ENCODE data around the gene KIAA0319L.

Gene KIAA0319L

DNA sequence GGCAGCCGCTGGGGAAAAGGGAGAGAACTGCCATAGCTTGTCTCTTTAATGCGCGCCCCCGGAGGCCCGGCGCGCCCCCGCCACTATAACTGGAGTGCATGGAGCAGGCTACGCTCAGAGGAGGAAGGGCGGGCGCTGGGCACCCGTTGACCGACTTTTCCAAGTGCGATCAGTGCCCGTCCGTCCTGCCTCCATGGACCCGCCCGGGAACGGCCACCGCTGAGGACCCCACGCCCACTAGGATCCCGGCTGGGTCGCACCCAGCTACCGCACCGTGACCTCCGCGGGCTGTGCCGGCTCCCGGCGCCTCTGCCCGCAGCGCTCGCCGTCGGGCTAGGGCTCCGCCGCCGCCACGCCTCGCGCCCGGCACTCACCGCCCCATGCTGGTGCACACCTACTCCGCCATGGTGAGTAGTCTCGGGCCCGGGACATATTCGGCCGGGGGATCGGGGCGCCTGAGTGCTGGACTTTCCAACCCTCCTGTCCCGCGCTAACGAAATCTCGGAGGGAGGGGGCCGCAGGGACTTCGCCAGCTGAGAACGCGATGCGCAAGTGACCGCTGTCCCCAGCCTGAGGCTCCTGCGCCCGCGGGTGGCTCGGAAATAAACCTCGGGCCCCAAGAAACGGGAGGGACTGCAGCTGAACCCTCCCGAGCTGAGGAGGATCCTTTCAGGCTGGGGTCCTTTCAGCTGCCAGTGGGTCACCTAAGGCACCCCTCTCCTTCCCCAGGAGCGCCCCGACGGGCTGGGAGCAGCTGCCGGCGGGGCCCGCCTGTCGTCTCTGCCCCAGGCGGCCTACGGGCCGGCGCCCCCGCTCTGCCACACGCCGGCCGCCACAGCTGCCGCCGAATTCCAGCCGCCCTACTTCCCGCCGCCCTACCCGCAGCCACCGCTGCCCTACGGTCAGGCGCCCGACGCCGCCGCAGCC is 16.3 kb upstream of the KIAA0319L start, which contains the start of gene TFAP2E:
TSS of gene TFAP2E (plus strand) at position 117 of the 927 bp plus-strand sequence. CDS start at position 381, 264 bp downstream.
- no peak within 1 kb of the TSS for H2BK120ac ChIP-seq (ENCODE audit: low read depth, low read length)
- no peaks in the 10 kb centered on the region for H3K79me1 ChIP-seq (replicated peaks; ENCODE audit: low read length, poor library complexity, severe bottlenecking)
- H3K4me3 ChIP-seq (ENCODE audit: insufficient read depth in 1 of 2, low read depth in 1 of 2, low read length in 2 of 2) = peak within 1 kb of the TSS; percentile 53 to 69
- no peak within 1 kb of the TSS for H2BK5ac ChIP-seq (ENCODE audit: low read depth, low read length, poor library complexity, severe bottlenecking)
- H3K4me2 ChIP-seq (ENCODE audit: low read length, poor library complexity, severe bottlenecking) = peak within 1 kb of the TSS; percentile 68
- no peak within 1 kb of the TSS for H2BK15ac ChIP-seq (ENCODE audit: low read depth, poor library complexity, severe bottlenecking)
- H3K4ac ChIP-seq (ENCODE audit: low read depth in 1 of 2, low read length in 2 of 2) = no peak within 1 kb of the TSS
- H3K9ac ChIP-seq (ENCODE audit: low read length) = no peak within 1 kb of the TSS
- DNase-seq = peak; percentile 46
- H3K27ac ChIP-seq (ENCODE audit: low read length, poor library complexity, severe bottlenecking) = no peak within 1 kb of the TSS
- H3K9me3 ChIP-seq (ENCODE audit: control insufficient read depth, low read length) = no peaks in the 10 kb centered on the region
- H2AFZ ChIP-seq (ENCODE audit: low read depth, low read length) = no peak within 1 kb of the TSS
- H3K4me1 ChIP-seq (ENCODE audit: control insufficient read depth, insufficient read depth, low read depth, low read length) = peaks cover 22% of the 10 kb centered on the region
- WGBS = 4% methylated on average over 90 of the region's 95 CpGs
- peak within 1 kb of the TSS in 1 of 2 experiments; percentile 74 for H3K23ac ChIP-seq (ENCODE audit: low read length in 2 of 2)
- no peak within 1 kb of the TSS for H2BK12ac ChIP-seq (ENCODE audit: low read length in 2 of 2)
- H2AK5ac ChIP-seq (ENCODE audit: low read length, severe bottlenecking) = no peak within 1 kb of the TSS
- H4K8ac ChIP-seq (ENCODE audit: low read length) = peak within 1 kb of the TSS; percentile 38
- H3K14ac ChIP-seq (ENCODE audit: low read length in 2 of 2) = no peak within 1 kb of the TSS
- peaks cover 0 to 4% of the 10 kb centered on the region in 2 experiments for H3K36me3 ChIP-seq (ENCODE audit: control insufficient read depth in 1 of 2, insufficient read depth in 2 of 2, low read depth in 1 of 2, low read length in 2 of 2)
- H4K91ac ChIP-seq (ENCODE audit: low read length) = no peak within 1 kb of the TSS
- H3K18ac ChIP-seq (ENCODE audit: low read depth in 1 of 2, low read length in 2 of 2) = no peak within 1 kb of the TSS
- peaks cover 65 to 70% of the 10 kb centered on the region in 2 experiments for H3K27me3 ChIP-seq (ENCODE audit: control insufficient read depth in 1 of 2, insufficient read depth in 1 of 2, low read length in 2 of 2)

- WGBS = 97% methylated on average over 2 of the region's 2 CpGs
- no peak overlapping the region for H2BK120ac ChIP-seq (ENCODE audit: low read depth, low read length)
- peaks cover 2 to 3% of the 10 kb centered on the region in 2 experiments for H3K36me3 ChIP-seq (ENCODE audit: control insufficient read depth in 1 of 2, insufficient read depth in 2 of 2, low read depth in 1 of 2, low read length in 2 of 2)
- H3K23ac ChIP-seq (ENCODE audit: low read length in 2 of 2) = no peak overlapping the region
- H2BK5ac ChIP-seq (ENCODE audit: low read depth, low read length, poor library complexity, severe bottlenecking) = no peak overlapping the region
- no peak overlapping the region for H2BK15ac ChIP-seq (ENCODE audit: low read depth, poor library complexity, severe bottlenecking)
- no peak overlapping the region for H2BK12ac ChIP-seq (ENCODE audit: low read length in 2 of 2)
- no peak overlapping the region for H3K9ac ChIP-seq (ENCODE audit: low read length)
- no peak overlapping the region for H3K4me3 ChIP-seq (ENCODE audit: insufficient read depth in 1 of 2, low read depth in 1 of 2, low read length in 2 of 2)
- no peak for DNase-seq
- H4K8ac ChIP-seq (ENCODE audit: low read length) = no peak overlapping the region
- H4K91ac ChIP-seq (ENCODE audit: low read length) = no peak overlapping the region
- H3K79me1 ChIP-seq (replicated peaks; ENCODE audit: low read length, poor library complexity, severe bottlenecking) = no peaks in the 10 kb centered on the region
- no peak overlapping the region for H3K4ac ChIP-seq (ENCODE audit: low read depth in 1 of 2, low read length in 2 of 2)
- no peak overlapping the region for H3K14ac ChIP-seq (ENCODE audit: low read length in 2 of 2)
- no peaks in the 10 kb centered on the region for H3K9me3 ChIP-seq (ENCODE audit: control insufficient read depth, low read length)
- H3K27me3 ChIP-seq (ENCODE audit: control insufficient read depth in 1 of 2, insufficient read depth in 1 of 2, low read length in 2 of 2) = peaks cover 53 to 63% of the 10 kb centered on the region in 2 experiments
- no peak overlapping the region for H3K4me2 ChIP-seq (ENCODE audit: low read length, poor library complexity, severe bottlenecking)
- H3K4me1 ChIP-seq (ENCODE audit: control insufficient read depth, insufficient read depth, low read depth, low read length) = peaks cover 18% of the 10 kb centered on the region
- H3K27ac ChIP-seq (ENCODE audit: low read length, poor library complexity, severe bottlenecking) = no peak overlapping the region
- H2AFZ ChIP-seq (ENCODE audit: low read depth, low read length) = no peak overlapping the region
- no peak overlapping the region for H2AK5ac ChIP-seq (ENCODE audit: low read length, severe bottlenecking)
- H3K18ac ChIP-seq (ENCODE audit: low read depth in 1 of 2, low read length in 2 of 2) = no peak overlapping the region
Measured at GRCh38 chr1:35572296-35572695, 15.1 kb upstream of the KIAA0319L start.

DNA sequence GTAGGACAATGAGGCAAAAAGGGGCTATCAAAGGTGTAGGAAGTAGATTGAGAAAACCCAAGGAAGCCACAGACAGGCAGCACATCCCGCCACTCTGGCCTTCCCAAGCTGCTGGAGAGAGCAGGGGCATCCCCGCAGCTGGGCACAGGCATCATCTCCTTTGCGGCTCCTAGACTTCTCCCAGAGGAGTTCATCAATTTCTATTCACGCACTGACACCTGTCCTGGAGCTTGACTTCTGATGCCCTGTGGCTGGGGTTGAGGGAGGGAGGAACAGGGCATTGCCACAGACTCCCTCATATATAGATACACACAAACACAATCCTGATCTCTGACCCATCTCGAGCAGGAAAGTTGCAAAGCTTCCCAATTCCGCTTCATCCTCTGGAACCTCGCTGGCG is 14.1 kb upstream of the KIAA0319L start:
- H2BK120ac ChIP-seq (ENCODE audit: low read depth, low read length) = no peak overlapping the region
- peaks cover 15% of the 10 kb centered on the region for H3K4me1 ChIP-seq (ENCODE audit: control insufficient read depth, insufficient read depth, low read depth, low read length)
- no peak overlapping the region for H3K23ac ChIP-seq (ENCODE audit: low read length in 2 of 2)
- no peak overlapping the region for H3K27ac ChIP-seq (ENCODE audit: low read length, poor library complexity, severe bottlenecking)
- H2BK5ac ChIP-seq (ENCODE audit: low read depth, low read length, poor library complexity, severe bottlenecking) = no peak overlapping the region
- no peak overlapping the region for H3K9ac ChIP-seq (ENCODE audit: low read length)
- no peak overlapping the region for H3K14ac ChIP-seq (ENCODE audit: low read length in 2 of 2)
- H3K9me3 ChIP-seq (ENCODE audit: control insufficient read depth, low read length) = no peaks in the 10 kb centered on the region
- no peak overlapping the region for H3K4me2 ChIP-seq (ENCODE audit: low read length, poor library complexity, severe bottlenecking)
- no peak overlapping the region for H2BK15ac ChIP-seq (ENCODE audit: low read depth, poor library complexity, severe bottlenecking)
- H3K27me3 ChIP-seq (ENCODE audit: control insufficient read depth in 1 of 2, insufficient read depth in 1 of 2, low read length in 2 of 2) = peaks cover 44 to 55% of the 10 kb centered on the region in 2 experiments
- peaks cover 7 to 12% of the 10 kb centered on the region in 2 experiments for H3K36me3 ChIP-seq (ENCODE audit: control insufficient read depth in 1 of 2, insufficient read depth in 2 of 2, low read depth in 1 of 2, low read length in 2 of 2)
- no peak overlapping the region for H3K18ac ChIP-seq (ENCODE audit: low read depth in 1 of 2, low read length in 2 of 2)
- no peak overlapping the region for H4K91ac ChIP-seq (ENCODE audit: low read length)
- no peak overlapping the region for H3K4ac ChIP-seq (ENCODE audit: low read depth in 1 of 2, low read length in 2 of 2)
- H3K4me3 ChIP-seq (ENCODE audit: insufficient read depth in 1 of 2, low read depth in 1 of 2, low read length in 2 of 2) = no peak overlapping the region
- no peaks in the 10 kb centered on the region for H3K79me1 ChIP-seq (replicated peaks; ENCODE audit: low read length, poor library complexity, severe bottlenecking)
- H4K8ac ChIP-seq (ENCODE audit: low read length) = no peak overlapping the region
- no peak overlapping the region for H2AK5ac ChIP-seq (ENCODE audit: low read length, severe bottlenecking)
- 64% methylated on average over 6 of the region's 8 CpGs for WGBS
- H2AFZ ChIP-seq (ENCODE audit: low read depth, low read length) = no peak overlapping the region
- DNase-seq = no peak
- no peak overlapping the region for H2BK12ac ChIP-seq (ENCODE audit: low read length in 2 of 2)

DNA sequence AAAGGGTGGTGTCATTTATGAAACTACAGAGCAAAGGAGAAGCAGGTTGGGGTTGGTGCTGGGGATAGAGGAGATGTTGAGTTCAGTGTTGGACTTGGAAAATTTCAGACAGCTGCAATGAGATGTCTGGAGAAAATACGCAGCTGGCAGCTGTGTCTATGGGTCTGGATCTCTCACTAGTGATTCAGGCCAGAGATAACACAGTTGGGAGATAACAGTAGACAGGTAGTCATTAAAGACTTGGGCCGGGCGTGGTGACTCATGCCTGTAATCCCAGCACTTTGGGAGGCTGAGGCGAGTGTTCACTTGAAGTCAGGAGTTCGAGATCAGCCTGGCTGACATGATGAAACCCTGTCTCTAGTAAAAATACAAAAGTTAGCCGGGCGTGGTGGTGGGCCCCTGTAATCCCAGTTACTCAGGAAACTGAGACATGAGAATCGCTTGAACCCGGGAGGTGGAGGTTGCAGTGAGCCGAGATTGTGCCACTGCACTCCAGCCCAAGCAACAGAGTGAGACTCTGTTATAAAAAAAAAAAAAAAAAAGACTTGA is 13.5 kb upstream of the KIAA0319L start:
- H2BK12ac ChIP-seq (ENCODE audit: low read length in 2 of 2) = no peak overlapping the region
- H4K91ac ChIP-seq (ENCODE audit: low read length) = no peak overlapping the region
- H3K18ac ChIP-seq (ENCODE audit: low read depth in 1 of 2, low read length in 2 of 2) = no peak overlapping the region
- H3K4me2 ChIP-seq (ENCODE audit: low read length, poor library complexity, severe bottlenecking) = no peak overlapping the region
- no peak overlapping the region for H3K14ac ChIP-seq (ENCODE audit: low read length in 2 of 2)
- no peak overlapping the region for H2AFZ ChIP-seq (ENCODE audit: low read depth, low read length)
- H3K27ac ChIP-seq (ENCODE audit: low read length, poor library complexity, severe bottlenecking) = no peak overlapping the region
- peaks cover 3% of the 10 kb centered on the region for H3K79me1 ChIP-seq (replicated peaks; ENCODE audit: low read length, poor library complexity, severe bottlenecking)
- no peak overlapping the region for H2AK5ac ChIP-seq (ENCODE audit: low read length, severe bottlenecking)
- DNase-seq = no peak
- WGBS = 82% methylated on average over 10 of the region's 10 CpGs
- no peak overlapping the region for H4K8ac ChIP-seq (ENCODE audit: low read length)
- no peak overlapping the region for H3K23ac ChIP-seq (ENCODE audit: low read length in 2 of 2)
- H3K9ac ChIP-seq (ENCODE audit: low read length) = no peak overlapping the region
- H2BK5ac ChIP-seq (ENCODE audit: low read depth, low read length, poor library complexity, severe bottlenecking) = no peak overlapping the region
- H3K36me3 ChIP-seq (ENCODE audit: control insufficient read depth in 1 of 2, insufficient read depth in 2 of 2, low read depth in 1 of 2, low read length in 2 of 2) = peaks cover 13 to 18% of the 10 kb centered on the region in 2 experiments
- H3K27me3 ChIP-seq (ENCODE audit: control insufficient read depth in 1 of 2, insufficient read depth in 1 of 2, low read length in 2 of 2) = peaks cover 38 to 49% of the 10 kb centered on the region in 2 experiments
- H2BK120ac ChIP-seq (ENCODE audit: low read depth, low read length) = no peak overlapping the region
- H3K9me3 ChIP-seq (ENCODE audit: control insufficient read depth, low read length) = no peaks in the 10 kb centered on the region
- peaks cover 15% of the 10 kb centered on the region for H3K4me1 ChIP-seq (ENCODE audit: control insufficient read depth, insufficient read depth, low read depth, low read length)
- no peak overlapping the region for H3K4me3 ChIP-seq (ENCODE audit: insufficient read depth in 1 of 2, low read depth in 1 of 2, low read length in 2 of 2)
- H3K4ac ChIP-seq (ENCODE audit: low read depth in 1 of 2, low read length in 2 of 2) = no peak overlapping the region
- H2BK15ac ChIP-seq (ENCODE audit: low read depth, poor library complexity, severe bottlenecking) = no peak overlapping the region

Measured in mesenchymal stem cell (in vitro differentiated cells and primary cell).